Colonic mucosa (tissue), 4 donors: Measurements from ENCODE around the gene ARFGAP2. TPM values are rescaled to one million over a fixed set of nuclear protein-coding genes. Genes with fewer than 3 reads are reported as not detected.

Source experiments
- DNase-seq: peaks from one replicate; pipeline ENCODE4 v3.0.0-alpha.2; 2020
- H3K27ac ChIP-seq: fragments of 200-600 bp; one replicate; pipeline ENCODE4 v1.8.0; 2021
- H3K27me3 ChIP-seq: fragments of 200-600 bp; one replicate; pipeline ENCODE4 v1.8.0; 2021
- H3K36me3 ChIP-seq: fragments of 200-600 bp; one replicate; pipeline ENCODE4 v1.8.0; 2021
- H3K4me1 ChIP-seq: fragments of 200-600 bp; one replicate; pipeline ENCODE4 v1.8.0; 2021; ENCODE audit warnings: mild to moderate bottlenecking
- H3K4me3 ChIP-seq: fragments of 200-600 bp; one replicate; pipeline ENCODE4 v1.8.0; 2021
- H3K9ac ChIP-seq, 2 donors: one replicate each; pipeline ENCODE4 v1.7.0; 2013; ENCODE audit warnings: control low read depth in 2 of 2, low read depth in 2 of 2, low read length in 2 of 2
- H3K9me3 ChIP-seq: fragments of 200-600 bp; one replicate; pipeline ENCODE4 v1.8.0; 2021
- intact Hi-C: fragments of 100-400 bp; cut with DNase I; formaldehyde crosslinking; loops from one replicate; pipeline ENCODE4 v1.14.1; 2022
- total RNA-seq, 2 donors: library from RNA; stranded (reverse); fragmentation: NEBNext Ultra II Directional in 1 of 2; extraction: Animal tissue kit (Norgen Biotek cat#: 25700) in 1 of 2; gene quantifications; one replicate each; pipeline ENCODE4 v1.2.1, GENCODE V29; 2021
- TF ChIP-seq, protein P1 (sequence below): fragments of 200-600 bp; IDR thresholded peaks from one replicate; pipeline ENCODE4 v1.8.0; 2022; ENCODE audit warnings: antibody characterized with exemption, mild to moderate bottlenecking
- donor health status: healthy.
- donor health status: DM: no; HTN: no; CAD: no.
- donor health status: DM: no; HTN: no; CAD: no.

Gene ARFGAP2
- total RNA-seq, 2 donors from 2014 or later = 64.6 to 109 TPM

DNA sequence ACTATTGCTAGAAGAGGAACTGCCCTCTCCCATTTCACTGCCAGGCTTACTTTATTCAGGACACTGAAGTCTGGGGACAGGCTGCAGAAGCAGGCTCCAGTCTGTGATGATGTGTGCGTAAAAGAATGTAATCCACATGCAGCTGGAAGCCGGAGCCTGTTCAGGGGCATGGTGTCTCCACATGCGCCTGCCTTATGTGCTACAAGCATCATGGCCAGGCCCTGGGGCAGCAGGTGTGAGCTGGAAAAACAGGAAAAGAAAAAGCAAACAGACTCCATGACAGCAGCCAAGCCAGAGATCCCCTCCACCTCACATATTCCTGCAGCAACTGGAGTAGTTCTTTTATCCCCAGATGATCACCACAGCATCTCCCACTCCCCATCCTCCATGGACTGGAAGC, 33.4 kb downstream of the ARFGAP2 start:
- H3K4me1 ChIP-seq = no peaks in the 10 kb centered on the region
- H3K4me3 ChIP-seq = no peak overlapping the region
- TF ChIP-seq, protein P1, sequence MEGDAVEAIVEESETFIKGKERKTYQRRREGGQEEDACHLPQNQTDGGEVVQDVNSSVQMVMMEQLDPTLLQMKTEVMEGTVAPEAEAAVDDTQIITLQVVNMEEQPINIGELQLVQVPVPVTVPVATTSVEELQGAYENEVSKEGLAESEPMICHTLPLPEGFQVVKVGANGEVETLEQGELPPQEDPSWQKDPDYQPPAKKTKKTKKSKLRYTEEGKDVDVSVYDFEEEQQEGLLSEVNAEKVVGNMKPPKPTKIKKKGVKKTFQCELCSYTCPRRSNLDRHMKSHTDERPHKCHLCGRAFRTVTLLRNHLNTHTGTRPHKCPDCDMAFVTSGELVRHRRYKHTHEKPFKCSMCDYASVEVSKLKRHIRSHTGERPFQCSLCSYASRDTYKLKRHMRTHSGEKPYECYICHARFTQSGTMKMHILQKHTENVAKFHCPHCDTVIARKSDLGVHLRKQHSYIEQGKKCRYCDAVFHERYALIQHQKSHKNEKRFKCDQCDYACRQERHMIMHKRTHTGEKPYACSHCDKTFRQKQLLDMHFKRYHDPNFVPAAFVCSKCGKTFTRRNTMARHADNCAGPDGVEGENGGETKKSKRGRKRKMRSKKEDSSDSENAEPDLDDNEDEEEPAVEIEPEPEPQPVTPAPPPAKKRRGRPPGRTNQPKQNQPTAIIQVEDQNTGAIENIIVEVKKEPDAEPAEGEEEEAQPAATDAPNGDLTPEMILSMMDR = no peak
- no peak for DNase-seq
- H3K27ac ChIP-seq = no peak overlapping the region
- no peaks in the 10 kb centered on the region for H3K9me3 ChIP-seq
- H3K9ac ChIP-seq = no peak overlapping the region
- H3K27me3 ChIP-seq = no peaks in the 10 kb centered on the region
- H3K36me3 ChIP-seq = no peaks in the 10 kb centered on the region
- intact Hi-C loops = no loop called here

DNA sequence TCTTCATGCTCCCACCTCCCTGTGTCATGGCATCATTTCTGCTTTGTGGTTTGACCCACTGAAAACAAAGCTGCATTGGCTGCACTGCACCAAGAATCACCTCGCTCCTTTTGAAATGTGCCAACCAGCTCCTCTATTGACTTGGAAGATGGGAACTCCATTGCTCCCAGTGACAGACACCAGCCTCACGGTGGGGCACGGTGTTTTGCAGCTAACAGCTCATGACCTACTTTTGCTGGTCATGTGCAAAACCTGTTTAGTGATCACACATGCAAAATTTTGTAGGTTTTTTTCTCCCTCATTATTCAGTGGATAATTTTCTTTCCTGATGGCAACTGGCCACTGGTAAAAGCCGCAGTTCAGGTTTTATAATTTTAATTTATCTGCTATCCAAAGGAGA, 36.8 kb downstream of the ARFGAP2 start:
- Histone ChIP-seq H3K36me3 (no peaks in the 10 kb centered on the region), H3K27ac (no peak overlapping the region), H3K9ac (no peak overlapping the region), H3K4me3 (no peak overlapping the region), H3K27me3 (no peaks in the 10 kb centered on the region), H3K9me3 (no peaks in the 10 kb centered on the region), H3K4me1 (no peaks in the 10 kb centered on the region)
- no peak for DNase-seq
- TF ChIP-seq, protein P1 = no peak
- intact Hi-C loops = no loop called here

DNA sequence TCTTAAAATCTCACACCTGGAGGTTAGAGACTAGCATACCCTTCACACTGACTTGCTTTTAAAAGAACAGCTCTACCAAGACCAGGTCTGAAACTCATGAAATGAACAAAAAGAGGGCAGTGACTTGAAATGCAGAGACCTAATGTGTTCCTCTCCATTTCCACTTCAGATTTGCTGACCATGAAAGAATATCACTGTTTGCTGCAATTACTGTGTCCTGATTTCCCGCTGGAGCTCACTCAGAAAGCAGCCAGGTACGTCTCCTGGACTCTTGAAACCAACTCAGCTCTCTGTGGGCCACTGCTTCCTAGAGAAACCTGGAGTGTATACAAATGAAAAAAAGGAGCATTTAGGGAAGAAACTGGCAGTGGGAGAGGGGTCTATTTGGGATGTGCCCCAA, 39.2 kb downstream of the ARFGAP2 start:
- DNase-seq = no peak
- Histone ChIP-seq H3K4me1 (no peaks in the 10 kb centered on the region), H3K27me3 (no peaks in the 10 kb centered on the region), H3K9me3 (no peaks in the 10 kb centered on the region), H3K4me3 (no peak overlapping the region), H3K27ac (no peak overlapping the region), H3K36me3 (no peaks in the 10 kb centered on the region), H3K9ac (no peak overlapping the region)
- intact Hi-C loops = no loop called here
- TF ChIP-seq, protein P1 = no peak

GRCh38 chr11:47136921-47137320, 39.8 kb downstream of the ARFGAP2 start:
- no peaks in the 10 kb centered on the region for H3K9me3 ChIP-seq
- no peak for DNase-seq

GRCh38 chr11:47136327-47136726, 40.4 kb downstream of the ARFGAP2 start:
- H3K4me1 ChIP-seq = no peaks in the 10 kb centered on the region

More at GRCh38 chr11:47136921-47137320, 39.8 kb downstream of the ARFGAP2 start:
- Histone ChIP-seq H3K4me1 (no peaks in the 10 kb centered on the region), H3K27ac (no peak overlapping the region), H3K36me3 (no peaks in the 10 kb centered on the region), H3K27me3 (no peaks in the 10 kb centered on the region), H3K4me3 (no peak overlapping the region), H3K9ac (no peak overlapping the region)
- intact Hi-C loops = no loop called here
- TF ChIP-seq, protein P1 = no peak

More at GRCh38 chr11:47136327-47136726, 40.4 kb downstream of the ARFGAP2 start:
- Histone ChIP-seq H3K36me3 (no peaks in the 10 kb centered on the region), H3K4me3 (no peak overlapping the region), H3K9me3 (no peaks in the 10 kb centered on the region), H3K27me3 (no peaks in the 10 kb centered on the region), H3K27ac (no peak overlapping the region), H3K9ac (no peak overlapping the region)
- no peak for DNase-seq
- TF ChIP-seq, protein P1 = no peak
- intact Hi-C loops = no loop called here
